Activated T-cell treated with anti-CD3 and anti-CD28 coated beads, Interleukin-2, amount 50 U/mL, for 24 hours (primary cell): ENCODE data around the gene C17orf67.

Experiments
- DNase-seq: peaks from one replicate; pipeline ENCODE4 v3.0.0-alpha.2; 2020
- H3K27ac Mint-ChIP-seq: 2 replicates; pipeline ENCODE4 v1.8.0; 2020; ENCODE audit warnings: mild to moderate bottlenecking, mixed read lengths
- H3K27me3 Mint-ChIP-seq: 2 replicates; pipeline ENCODE4 v1.8.0; 2020; ENCODE audit warnings: mixed read lengths
- H3K36me3 Mint-ChIP-seq: 2 replicates; pipeline ENCODE4 v1.8.0; 2020; ENCODE audit warnings: low read depth, mixed read lengths
- H3K4me1 Mint-ChIP-seq: 2 replicates; pipeline ENCODE4 v1.8.0; 2020; ENCODE audit warnings: low read depth, mixed read lengths
- H3K4me3 Mint-ChIP-seq: 2 replicates; pipeline ENCODE4 v1.8.0; 2020; ENCODE audit warnings: mild to moderate bottlenecking, moderate library complexity, mixed read lengths
- H3K9me3 Mint-ChIP-seq: 2 replicates; pipeline ENCODE4 v1.8.0; 2020; ENCODE audit warnings: mixed read lengths

The C17orf67 gene

DNA sequence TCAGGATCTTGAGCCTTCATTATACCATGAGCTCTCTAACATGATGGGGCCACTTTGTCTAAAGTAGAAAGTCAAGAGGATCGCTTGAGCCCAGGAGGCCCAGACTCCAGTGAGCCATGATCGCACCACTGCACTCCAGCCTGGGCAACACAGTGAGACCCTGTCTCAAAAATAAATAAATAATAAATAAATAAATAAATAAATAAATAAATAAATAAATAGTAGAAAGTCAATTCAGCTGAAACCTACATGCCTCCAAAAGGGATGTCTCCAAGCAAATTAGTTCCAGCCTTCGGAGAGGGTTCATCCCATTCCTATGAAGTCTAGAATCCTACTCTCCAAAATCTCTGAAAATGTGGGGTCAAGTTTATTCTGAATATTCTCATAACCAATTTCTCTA lies 26.0 kb downstream of the C17orf67 start:
- H3K27ac Mint-ChIP-seq, result no peak overlapping the region
- peaks cover 2% of the 10 kb centered on the region for H3K4me1 Mint-ChIP-seq
- no peaks in the 10 kb centered on the region for H3K9me3 Mint-ChIP-seq
- no peak overlapping the region for H3K4me3 Mint-ChIP-seq
- H3K36me3 Mint-ChIP-seq, result peaks cover 3% of the 10 kb centered on the region
- no peaks in the 10 kb centered on the region for H3K27me3 Mint-ChIP-seq
- DNase-seq, result no peak

DNA sequence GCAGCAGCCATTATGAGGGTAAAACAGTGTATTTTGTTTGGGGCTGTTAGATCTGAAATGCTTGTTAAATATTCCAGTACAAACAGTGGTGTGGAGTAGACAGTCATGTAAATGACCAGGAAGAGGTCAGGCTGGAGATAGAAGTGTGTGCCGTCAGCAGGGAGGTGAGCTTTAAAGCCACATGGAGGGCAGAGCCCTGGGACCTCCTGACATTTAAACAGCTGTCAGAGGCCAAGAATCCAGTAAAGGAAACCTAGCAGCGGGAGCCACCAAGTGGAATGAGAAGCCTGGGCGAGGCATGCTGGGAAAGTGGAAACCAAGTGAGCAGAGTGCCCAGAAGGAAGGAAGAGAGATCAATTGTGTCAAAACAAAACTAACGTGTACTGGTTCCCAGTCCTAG lies 26.8 kb downstream of the C17orf67 start:
- Mint-ChIP-seq H3K9me3 (no peaks in the 10 kb centered on the region), H3K4me1 (peaks cover 2% of the 10 kb centered on the region), H3K36me3 (peaks cover 3% of the 10 kb centered on the region), H3K4me3 (no peak overlapping the region), H3K27me3 (no peaks in the 10 kb centered on the region), H3K27ac (no peak overlapping the region)
- DNase-seq, result no peak

DNA sequence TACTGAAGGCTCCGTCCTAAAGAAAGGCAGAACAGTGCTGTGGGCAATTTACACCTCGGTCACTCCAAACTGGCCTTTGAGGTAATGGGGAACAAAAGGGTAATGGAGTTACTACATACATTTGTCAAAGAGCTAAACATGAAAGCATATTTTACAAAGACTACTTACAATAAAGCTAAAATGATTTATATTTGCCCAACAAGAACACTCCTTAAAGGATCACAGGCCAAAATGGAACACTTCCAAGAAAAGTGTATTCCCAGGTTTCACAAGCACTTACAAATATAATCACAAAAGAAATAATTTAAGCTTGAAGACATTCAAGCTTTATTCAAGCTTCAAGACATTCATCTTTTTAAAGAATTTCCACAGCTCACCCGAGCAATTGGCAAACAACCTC lies 29.3 kb downstream of the C17orf67 start:
- Mint-ChIP-seq H3K9me3 (no peaks in the 10 kb centered on the region), H3K27me3 (no peaks in the 10 kb centered on the region), H3K4me3 (no peak overlapping the region), H3K36me3 (peaks cover 3% of the 10 kb centered on the region), H3K4me1 (peaks cover 2% of the 10 kb centered on the region), H3K27ac (no peak overlapping the region)
- DNase-seq, result no peak

DNA sequence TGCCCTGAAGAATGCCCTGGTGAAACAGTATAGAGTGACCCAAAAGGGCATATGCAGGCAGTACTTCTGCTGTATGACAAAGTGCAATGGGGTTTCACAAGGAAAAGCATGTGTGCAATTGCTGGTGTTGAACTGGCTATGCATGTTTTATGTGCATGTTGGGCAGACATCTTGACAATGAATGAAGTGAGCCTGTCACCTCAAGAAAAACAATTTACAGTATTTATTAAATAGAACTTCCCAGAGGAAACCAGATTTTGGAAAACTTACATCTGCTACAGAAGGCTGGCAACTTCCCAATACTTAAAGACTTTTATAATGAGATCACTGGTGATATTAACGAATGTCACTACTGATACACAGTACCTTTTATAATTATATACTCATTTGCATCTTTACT lies 30.6 kb downstream of the C17orf67 start:
- H3K4me1 Mint-ChIP-seq, result peaks cover 2% of the 10 kb centered on the region
- H3K27ac Mint-ChIP-seq, result no peak overlapping the region
- no peaks in the 10 kb centered on the region for H3K9me3 Mint-ChIP-seq
- no peak overlapping the region for H3K4me3 Mint-ChIP-seq
- no peaks in the 10 kb centered on the region for H3K27me3 Mint-ChIP-seq
- DNase-seq, result no peak
- H3K36me3 Mint-ChIP-seq, result peaks cover 3% of the 10 kb centered on the region

DNA sequence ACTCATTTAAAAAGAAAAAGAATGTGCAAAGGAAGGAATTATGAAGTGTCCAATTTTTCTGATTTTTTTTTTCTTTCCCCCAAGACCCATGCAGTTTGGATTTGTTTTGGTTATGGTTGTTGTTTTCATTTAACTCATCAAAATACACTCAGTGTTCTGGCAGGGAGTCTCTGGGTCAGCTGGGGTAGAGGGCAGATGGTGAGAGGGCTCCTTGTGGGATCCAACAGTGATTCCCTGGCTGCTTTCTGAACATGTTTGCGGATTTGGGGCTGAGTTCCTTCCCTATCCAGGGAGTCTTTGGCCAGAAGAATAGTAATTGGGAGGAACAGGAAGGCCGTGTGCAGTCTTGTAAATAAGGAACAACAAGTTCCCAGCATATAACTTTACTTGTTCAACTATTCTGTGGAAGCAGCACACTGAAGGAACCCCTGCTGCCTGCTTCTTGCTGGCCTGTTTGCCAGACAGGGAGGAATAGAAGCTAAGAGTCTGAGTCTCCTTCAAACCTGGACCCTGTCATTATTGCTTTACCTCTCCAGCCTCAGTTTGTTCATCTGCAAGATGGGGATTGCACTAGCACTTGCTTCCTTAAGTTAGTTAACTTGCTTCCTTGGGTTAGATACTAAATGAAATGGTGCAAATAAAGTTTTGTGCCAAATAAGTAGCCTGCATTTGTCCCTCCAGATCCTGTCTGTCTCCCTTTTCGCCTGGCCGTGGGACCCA lies 32.1 kb downstream of the C17orf67 start:
- DNase-seq, result no peak
- no peak overlapping the region for H3K27ac Mint-ChIP-seq
- H3K9me3 Mint-ChIP-seq, result no peaks in the 10 kb centered on the region
- H3K4me3 Mint-ChIP-seq, result no peak overlapping the region
- H3K36me3 Mint-ChIP-seq, result no peaks in the 10 kb centered on the region
- H3K27me3 Mint-ChIP-seq, result no peaks in the 10 kb centered on the region
- peaks cover 2% of the 10 kb centered on the region for H3K4me1 Mint-ChIP-seq

DNA sequence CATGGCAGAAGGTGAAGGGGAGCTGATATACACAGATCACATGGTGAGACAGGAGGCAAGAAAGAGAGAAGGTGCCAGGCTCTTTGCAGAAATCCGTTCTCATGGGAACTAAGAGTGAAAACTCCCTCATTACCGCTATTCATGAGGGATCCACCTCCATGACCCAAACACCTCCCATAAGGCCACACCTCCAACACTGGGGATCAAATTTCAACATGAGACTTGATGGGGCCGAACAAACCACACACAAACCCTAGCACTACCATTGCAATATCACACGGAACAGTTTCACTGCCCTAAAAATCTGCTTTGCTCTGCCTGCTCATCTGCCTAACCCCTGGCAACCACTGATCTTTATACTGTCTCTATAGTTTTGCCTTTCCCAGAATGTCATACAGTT lies 34.8 kb downstream of the C17orf67 start:
- no peaks in the 10 kb centered on the region for H3K9me3 Mint-ChIP-seq
- no peaks in the 10 kb centered on the region for H3K27me3 Mint-ChIP-seq
- H3K4me3 Mint-ChIP-seq, result no peak overlapping the region
- no peak for DNase-seq
- peaks cover 2% of the 10 kb centered on the region for H3K4me1 Mint-ChIP-seq
- no peaks in the 10 kb centered on the region for H3K36me3 Mint-ChIP-seq
- no peak overlapping the region for H3K27ac Mint-ChIP-seq

DNA sequence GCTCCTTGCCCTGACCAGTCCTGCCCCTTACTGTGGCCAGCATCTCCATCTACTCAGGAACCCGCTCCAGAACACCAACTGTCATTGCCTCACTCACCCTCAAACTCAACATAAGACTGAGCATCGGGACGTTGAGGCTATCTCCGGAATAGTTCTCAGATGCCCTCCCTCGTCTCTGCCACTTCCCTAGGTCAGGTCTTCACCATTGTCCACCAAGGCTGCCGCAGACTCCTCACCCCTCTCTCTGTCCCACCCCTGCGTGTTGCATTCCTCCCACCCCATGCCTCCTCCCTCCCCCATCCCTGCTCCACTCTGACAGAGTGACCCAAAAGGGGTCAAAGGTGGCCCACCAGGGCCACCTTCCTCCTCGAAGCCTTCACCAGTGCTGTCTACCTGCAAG lies 37.2 kb downstream of the C17orf67 start:
- Mint-ChIP-seq H3K9me3 (peaks cover 6% of the 10 kb centered on the region), H3K36me3 (no peaks in the 10 kb centered on the region), H3K27ac (no peak overlapping the region), H3K27me3 (no peaks in the 10 kb centered on the region), H3K4me1 (no peaks in the 10 kb centered on the region), H3K4me3 (no peak overlapping the region)
- DNase-seq, result no peak

DNA sequence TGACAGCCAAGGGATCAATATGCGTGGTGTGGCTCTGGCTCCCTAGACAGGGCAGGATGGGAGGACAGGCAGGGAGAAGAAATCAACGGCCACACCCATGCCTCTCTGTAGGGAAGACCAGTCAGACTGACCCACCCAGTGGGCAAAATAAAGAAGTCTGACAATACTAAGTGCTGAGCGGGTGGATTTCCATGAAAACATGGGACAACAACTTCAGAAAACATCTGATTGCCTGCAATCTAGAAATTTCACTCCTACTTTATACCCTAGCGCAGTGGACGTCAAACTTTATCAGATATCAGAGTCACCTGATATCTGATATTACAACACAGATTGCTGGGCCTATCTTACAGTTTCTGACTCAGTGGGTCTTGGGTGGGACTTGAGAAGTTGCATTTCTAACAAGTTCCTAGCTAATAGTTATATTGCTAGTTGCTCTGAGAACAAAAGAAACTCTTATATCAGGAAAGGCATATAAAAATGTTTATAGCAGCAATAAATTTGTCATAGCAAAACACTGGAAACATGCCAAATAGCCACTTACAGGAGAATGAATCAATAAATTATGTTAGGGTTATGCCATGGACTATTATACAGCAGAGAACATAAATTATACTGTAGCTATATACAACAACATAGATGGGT lies 38.4 kb downstream of the C17orf67 start:
- peaks cover 6% of the 10 kb centered on the region for H3K9me3 Mint-ChIP-seq
- peaks cover 2% of the 10 kb centered on the region for H3K36me3 Mint-ChIP-seq

DNA sequence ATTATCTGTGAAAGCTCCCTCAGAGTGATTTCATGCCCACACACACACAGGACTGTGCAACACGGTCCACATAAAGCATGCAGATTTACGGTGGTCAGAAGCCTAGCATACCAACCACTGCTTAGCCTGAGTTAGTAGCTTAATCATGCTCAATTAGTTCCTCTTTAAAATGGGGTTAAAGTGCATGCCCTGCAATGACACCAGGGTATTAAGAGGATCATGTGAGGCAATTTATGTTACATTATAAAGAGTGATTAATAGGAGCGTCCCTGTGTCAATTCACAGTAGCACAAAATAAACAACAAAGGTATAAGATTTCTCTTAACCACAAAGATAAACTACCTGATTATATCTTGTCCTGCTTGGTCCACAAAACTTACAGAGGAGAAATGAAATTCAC lies 39.8 kb downstream of the C17orf67 start:
- no peaks in the 10 kb centered on the region for H3K27me3 Mint-ChIP-seq
- no peak for DNase-seq
- no peak overlapping the region for H3K27ac Mint-ChIP-seq

More for the DNA sequence above, 38.4 kb downstream of the C17orf67 start:
- Mint-ChIP-seq H3K4me1 (no peaks in the 10 kb centered on the region), H3K27ac (no peak overlapping the region), H3K27me3 (no peaks in the 10 kb centered on the region), H3K4me3 (no peak overlapping the region)
- no peak for DNase-seq

DNA sequence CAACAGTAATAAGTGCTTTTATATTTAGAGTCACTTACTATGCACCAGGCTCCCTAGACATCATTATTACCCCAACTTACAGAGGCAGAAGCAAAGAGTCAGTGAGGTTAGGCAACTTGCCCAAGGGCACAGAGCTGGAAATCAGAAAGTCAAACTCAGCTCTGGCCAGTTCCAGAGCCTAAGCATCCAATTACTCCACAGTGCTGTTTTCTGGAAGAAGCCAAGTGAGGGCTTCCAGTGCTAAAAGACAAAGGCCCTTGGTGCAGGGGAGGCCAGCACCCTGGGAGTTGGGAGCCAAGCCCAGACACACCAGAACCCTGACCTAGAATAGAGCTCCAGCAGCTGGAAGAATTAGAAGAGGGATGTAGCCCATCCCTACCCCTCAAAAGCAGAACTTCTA lies 40.2 kb downstream of the C17orf67 start:
- H3K9me3 Mint-ChIP-seq, result peaks cover 6% of the 10 kb centered on the region
- no peak for DNase-seq
- no peaks in the 10 kb centered on the region for H3K4me1 Mint-ChIP-seq
- no peak overlapping the region for H3K27ac Mint-ChIP-seq
- peaks cover 2% of the 10 kb centered on the region for H3K36me3 Mint-ChIP-seq
- H3K27me3 Mint-ChIP-seq, result no peaks in the 10 kb centered on the region
- H3K4me3 Mint-ChIP-seq, result no peak overlapping the region

More for the DNA sequence above, 39.8 kb downstream of the C17orf67 start:
- peaks cover 6% of the 10 kb centered on the region for H3K9me3 Mint-ChIP-seq
- no peaks in the 10 kb centered on the region for H3K4me1 Mint-ChIP-seq
- H3K4me3 Mint-ChIP-seq, result no peak overlapping the region
- peaks cover 2% of the 10 kb centered on the region for H3K36me3 Mint-ChIP-seq

DNA sequence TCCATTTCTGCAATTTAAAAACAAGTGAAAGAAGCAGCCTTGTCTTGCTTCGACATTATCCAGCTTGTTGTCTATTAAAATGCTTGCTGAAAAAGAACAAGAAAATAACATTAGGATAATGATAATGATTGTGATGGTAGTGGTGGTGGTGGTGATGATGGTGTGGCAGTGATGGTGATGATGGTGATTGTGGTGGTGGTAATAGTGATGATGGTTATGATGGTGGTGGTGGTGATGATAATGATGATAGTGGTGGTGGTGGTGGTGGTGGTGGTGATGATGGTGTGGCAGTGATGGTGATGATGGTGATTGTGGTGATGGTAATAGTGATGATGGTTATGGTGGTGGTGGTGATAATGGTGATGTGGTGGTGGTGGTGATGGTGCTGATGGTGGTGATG lies 41.5 kb downstream of the C17orf67 start:
- H3K27me3 Mint-ChIP-seq, result no peaks in the 10 kb centered on the region
- no peak overlapping the region for H3K4me3 Mint-ChIP-seq
- DNase-seq, result no peak
- H3K27ac Mint-ChIP-seq, result no peak overlapping the region
- H3K4me1 Mint-ChIP-seq, result peaks cover 8% of the 10 kb centered on the region
- peaks cover 2% of the 10 kb centered on the region for H3K36me3 Mint-ChIP-seq
- H3K9me3 Mint-ChIP-seq, result peaks cover 7% of the 10 kb centered on the region

DNA sequence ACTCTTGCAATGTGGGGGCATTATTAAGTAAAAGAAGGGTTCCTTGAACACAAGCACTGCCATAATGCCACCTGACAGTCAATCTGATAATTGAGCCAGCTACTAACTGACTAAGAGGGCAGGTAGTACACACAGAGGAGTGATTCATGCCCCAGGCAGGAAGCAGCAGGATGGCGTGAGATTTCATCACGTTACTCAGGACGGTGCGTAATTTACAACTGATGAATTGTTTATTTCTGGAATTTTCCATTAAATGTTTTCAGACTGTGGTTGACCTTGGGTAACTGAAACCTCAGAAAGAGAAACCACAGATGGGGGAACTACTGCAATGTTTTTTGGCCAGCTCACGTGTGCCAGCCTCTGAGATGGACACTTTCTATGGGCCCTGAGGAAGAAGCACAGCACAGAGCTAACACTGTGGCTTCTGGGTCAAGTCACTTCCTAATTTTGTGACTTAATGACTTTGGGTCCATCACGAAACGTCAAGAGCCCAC lies 46.7 kb downstream of the C17orf67 start:
- Mint-ChIP-seq H3K36me3 (peaks cover 2% of the 10 kb centered on the region), H3K9me3 (peaks cover 4% of the 10 kb centered on the region), H3K4me3 (peak overlapping the region; percentile 55), H3K4me1 (peaks cover 40% of the 10 kb centered on the region), H3K27me3 (peaks cover 1% of the 10 kb centered on the region), H3K27ac (peak overlapping the region; percentile 94)
- DNase-seq, result peak; percentile 50

DNA sequence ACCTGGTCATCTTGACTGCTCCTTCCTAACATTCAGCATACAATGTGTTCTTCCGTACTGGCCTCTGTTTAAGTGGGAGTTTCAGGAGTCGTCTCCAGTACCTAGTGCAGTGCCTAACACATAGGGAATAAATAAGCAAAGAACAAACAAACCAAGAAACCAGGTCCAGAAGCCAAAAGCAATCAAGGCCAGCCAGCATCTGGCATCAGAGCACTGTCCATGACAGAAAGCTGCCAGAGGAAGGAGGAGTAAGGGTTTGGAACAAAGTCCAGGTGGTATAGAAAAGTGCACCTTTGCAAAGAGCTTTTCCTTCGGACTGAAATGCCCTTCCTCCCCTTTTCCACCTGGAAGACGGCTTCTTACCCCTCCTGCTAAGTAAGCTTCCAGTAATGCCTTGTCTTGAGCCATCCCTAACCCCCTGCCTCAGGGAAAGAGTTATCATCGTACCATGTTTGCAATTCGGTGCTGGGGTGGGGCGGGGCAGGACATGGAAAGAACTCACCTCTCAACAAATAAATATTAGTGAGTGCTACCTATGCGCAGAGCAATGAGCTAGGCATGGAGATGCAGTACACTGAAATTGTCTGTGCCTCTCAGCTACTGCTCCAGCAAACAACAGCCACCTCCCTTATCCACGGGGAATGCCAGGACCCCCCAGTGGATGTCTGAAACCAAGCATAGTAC lies 47.6 kb downstream of the C17orf67 start:
- peak overlapping the region; percentile 94 for H3K27ac Mint-ChIP-seq
- peaks cover 43% of the 10 kb centered on the region for H3K4me1 Mint-ChIP-seq
- peak overlapping the region; percentile 55 for H3K4me3 Mint-ChIP-seq
- DNase-seq, result no peak
- H3K9me3 Mint-ChIP-seq, result peaks cover 2% of the 10 kb centered on the region
- H3K36me3 Mint-ChIP-seq, result peaks cover 2% of the 10 kb centered on the region
- H3K27me3 Mint-ChIP-seq, result peaks cover 5% of the 10 kb centered on the region

DNA sequence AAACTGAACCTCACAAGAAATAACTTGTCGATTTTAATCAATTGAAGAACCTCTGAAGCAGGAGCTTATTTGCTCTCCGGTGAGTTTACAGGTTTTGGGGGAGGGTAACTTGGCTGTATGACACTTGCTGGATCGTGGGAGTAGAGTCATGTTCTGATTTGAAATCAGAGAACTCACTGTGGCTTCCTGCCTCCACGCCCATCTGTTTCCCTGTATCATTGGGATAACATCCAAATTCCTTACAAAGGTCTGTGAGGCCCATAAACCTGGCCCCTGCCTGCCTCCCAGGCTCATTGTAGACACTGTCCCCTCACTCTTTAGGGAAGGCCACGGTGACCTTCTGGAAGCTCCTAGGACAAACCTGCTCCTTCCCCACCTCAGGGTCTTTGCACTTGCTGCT lies 48.3 kb downstream of the C17orf67 start:
- peaks cover 49% of the 10 kb centered on the region for H3K4me1 Mint-ChIP-seq
- H3K27ac Mint-ChIP-seq, result peak overlapping the region; percentile 35
- H3K27me3 Mint-ChIP-seq, result peaks cover 5% of the 10 kb centered on the region
- H3K36me3 Mint-ChIP-seq, result no peaks in the 10 kb centered on the region
- H3K4me3 Mint-ChIP-seq, result no peak overlapping the region
- no peak for DNase-seq
- H3K9me3 Mint-ChIP-seq, result peaks cover 2% of the 10 kb centered on the region

DNA sequence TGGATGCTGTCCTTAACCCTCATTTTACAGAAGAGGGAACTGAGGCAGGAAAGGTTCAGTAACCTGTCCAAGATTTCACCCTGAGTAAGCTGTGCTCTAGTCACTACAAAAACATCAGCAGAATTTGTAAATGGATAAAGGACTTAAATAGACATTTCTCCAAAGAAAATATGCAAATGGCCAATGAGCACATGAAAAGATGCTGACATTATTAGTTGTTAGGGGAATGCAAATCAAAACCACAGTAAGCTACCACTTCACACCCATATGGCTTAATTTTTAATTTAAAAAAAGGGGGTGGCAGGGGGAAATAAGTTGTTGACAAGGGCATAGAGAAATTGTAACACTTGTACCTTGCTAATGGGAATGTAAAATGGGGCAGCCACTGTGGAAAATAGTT lies 51.4 kb downstream of the C17orf67 start:
- Mint-ChIP-seq H3K27ac (no peak overlapping the region), H3K4me3 (no peak overlapping the region), H3K27me3 (peaks cover 5% of the 10 kb centered on the region), H3K36me3 (no peaks in the 10 kb centered on the region), H3K9me3 (peaks cover 2% of the 10 kb centered on the region), H3K4me1 (peaks cover 61% of the 10 kb centered on the region)
- DNase-seq, result no peak
